Activated B cell treated with CpG ODN at 0.5 μM for 24 hours (primary cell): ENCODE measurements around the gene SEZ6L. TPM values are rescaled to one million over a fixed set of nuclear protein-coding genes. Genes with fewer than 3 reads are reported as not detected.

Experiments used
- ATAC-seq: fragments of 200-7000 bp; cut with Tn5 transposase; one replicate; pipeline ENCODE4 v1.10.0; 2021; ENCODE audit warnings: low read depth, mild to moderate bottlenecking, moderate library complexity
- CTCF ChIA-PET: fragments of 350-600 bp; sonication (Branson Sonifier 250); formaldehyde crosslinking; loops from one replicate; lab custom pipeline; 2021; ENCODE audit warnings: antibody characterized with exemption; lab: Charles Lee
- POLR2A ChIA-PET: fragments of 350-600 bp; sonication (Branson Sonifier 250); formaldehyde crosslinking; loops from one replicate; lab custom pipeline; 2021; ENCODE audit warnings: antibody characterized with exemption; lab: Charles Lee
- DNase-seq: peaks from one replicate; pipeline ENCODE4 v3.0.0; 2022
- H3K27ac Mint-ChIP-seq: one replicate; pipeline ENCODE4 v1.8.0; 2020; ENCODE audit warnings: mixed read lengths
- H3K27me3 Mint-ChIP-seq: one replicate; pipeline ENCODE4 v1.8.0; 2021; ENCODE audit warnings: mixed read lengths
- H3K36me3 Mint-ChIP-seq: one replicate; pipeline ENCODE4 v1.8.0; 2021; ENCODE audit warnings: low read depth, mixed read lengths
- H3K4me1 Mint-ChIP-seq: one replicate; pipeline ENCODE4 v1.8.0; 2021; ENCODE audit warnings: mixed read lengths
- H3K4me3 Mint-ChIP-seq: one replicate; pipeline ENCODE4 v1.8.0; 2020; ENCODE audit warnings: mild to moderate bottlenecking, mixed read lengths
- H3K9me3 Mint-ChIP-seq: one replicate; pipeline ENCODE4 v1.8.0; 2020; ENCODE audit warnings: mixed read lengths
- intact Hi-C: fragments of 100-400 bp; cut with micrococcal nuclease; formaldehyde crosslinking; loops from one replicate; pipeline ENCODE4 v1.15.1; 2024
- total RNA-seq: library from RNA; stranded (reverse); gene quantifications from 2 replicates; pipeline ENCODE4 v1.2.3, GENCODE V29; 2022
- TF ChIP-seq, protein P1 (sequence below): fragments of 200-600 bp; IDR thresholded peaks from one replicate; pipeline ENCODE4 v1.8.0; 2022; ENCODE audit warnings: antibody characterized with exemption, mild to moderate bottlenecking

The SEZ6L gene
- total RNA-seq, 1 donor from 2014 or later = not detected

DNA sequence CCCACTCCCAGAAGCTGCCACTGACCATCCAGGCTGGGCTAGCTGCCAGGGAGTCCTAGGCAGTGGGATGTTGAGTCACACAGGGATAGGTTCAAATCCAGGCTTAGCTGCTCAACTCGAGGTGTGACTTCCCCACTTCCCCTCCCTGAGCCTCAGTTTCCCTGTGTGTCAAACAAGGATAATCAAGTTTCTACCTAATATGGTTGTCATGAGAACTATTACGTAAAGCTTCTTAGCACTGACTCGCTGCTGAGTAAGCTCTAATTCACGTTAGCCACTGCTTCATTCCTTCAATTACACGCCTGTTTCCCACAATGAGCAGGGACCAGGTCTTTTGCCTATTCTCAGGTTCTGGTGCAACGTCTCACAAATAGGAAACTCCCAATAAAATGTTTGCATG, 67.7 kb downstream of the SEZ6L start:
- H3K4me1 Mint-ChIP-seq = no peaks in the 10 kb centered on the region
- no peaks in the 10 kb centered on the region for H3K9me3 Mint-ChIP-seq
- ChIA-PET POLR2A (no interaction called here), CTCF (no interaction called here)
- peaks cover 17% of the 10 kb centered on the region for H3K27me3 Mint-ChIP-seq
- TF ChIP-seq, protein P1, sequence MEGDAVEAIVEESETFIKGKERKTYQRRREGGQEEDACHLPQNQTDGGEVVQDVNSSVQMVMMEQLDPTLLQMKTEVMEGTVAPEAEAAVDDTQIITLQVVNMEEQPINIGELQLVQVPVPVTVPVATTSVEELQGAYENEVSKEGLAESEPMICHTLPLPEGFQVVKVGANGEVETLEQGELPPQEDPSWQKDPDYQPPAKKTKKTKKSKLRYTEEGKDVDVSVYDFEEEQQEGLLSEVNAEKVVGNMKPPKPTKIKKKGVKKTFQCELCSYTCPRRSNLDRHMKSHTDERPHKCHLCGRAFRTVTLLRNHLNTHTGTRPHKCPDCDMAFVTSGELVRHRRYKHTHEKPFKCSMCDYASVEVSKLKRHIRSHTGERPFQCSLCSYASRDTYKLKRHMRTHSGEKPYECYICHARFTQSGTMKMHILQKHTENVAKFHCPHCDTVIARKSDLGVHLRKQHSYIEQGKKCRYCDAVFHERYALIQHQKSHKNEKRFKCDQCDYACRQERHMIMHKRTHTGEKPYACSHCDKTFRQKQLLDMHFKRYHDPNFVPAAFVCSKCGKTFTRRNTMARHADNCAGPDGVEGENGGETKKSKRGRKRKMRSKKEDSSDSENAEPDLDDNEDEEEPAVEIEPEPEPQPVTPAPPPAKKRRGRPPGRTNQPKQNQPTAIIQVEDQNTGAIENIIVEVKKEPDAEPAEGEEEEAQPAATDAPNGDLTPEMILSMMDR = no peak
- H3K36me3 Mint-ChIP-seq = no peaks in the 10 kb centered on the region
- intact Hi-C loops = no loop called here
- DNase-seq (no peak), ATAC-seq (no peak)
- no peak overlapping the region for H3K4me3 Mint-ChIP-seq
- H3K27ac Mint-ChIP-seq = no peak overlapping the region

DNA sequence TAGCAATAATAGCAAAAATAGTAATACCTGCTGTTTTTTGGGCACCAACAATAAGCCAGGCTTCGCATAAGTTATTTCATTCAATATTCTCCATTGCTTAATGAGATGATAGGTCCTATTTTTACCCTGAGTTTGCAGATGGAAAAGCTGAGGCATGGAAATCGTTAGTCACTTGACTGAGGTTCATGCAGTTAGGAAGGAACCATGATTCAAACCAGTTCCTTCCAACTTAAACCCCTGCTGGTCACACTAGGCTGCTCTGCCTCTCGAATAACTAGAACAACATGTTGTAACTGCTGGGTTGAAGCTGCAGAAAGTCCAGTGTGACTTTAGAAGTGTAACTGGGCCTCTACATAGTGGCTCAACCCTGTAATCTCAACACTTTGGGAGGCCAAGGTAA, 69.3 kb downstream of the SEZ6L start:
- ChIA-PET POLR2A (no interaction called here), CTCF (no interaction called here)
- ATAC-seq (no peak), DNase-seq (no peak)
- H3K36me3 Mint-ChIP-seq = no peaks in the 10 kb centered on the region
- no peak overlapping the region for H3K4me3 Mint-ChIP-seq
- peaks cover 24% of the 10 kb centered on the region for H3K27me3 Mint-ChIP-seq
- TF ChIP-seq, protein P1 = no peak
- H3K4me1 Mint-ChIP-seq = no peaks in the 10 kb centered on the region
- intact Hi-C loops = no loop called here
- no peak overlapping the region for H3K27ac Mint-ChIP-seq
- H3K9me3 Mint-ChIP-seq = no peaks in the 10 kb centered on the region

DNA sequence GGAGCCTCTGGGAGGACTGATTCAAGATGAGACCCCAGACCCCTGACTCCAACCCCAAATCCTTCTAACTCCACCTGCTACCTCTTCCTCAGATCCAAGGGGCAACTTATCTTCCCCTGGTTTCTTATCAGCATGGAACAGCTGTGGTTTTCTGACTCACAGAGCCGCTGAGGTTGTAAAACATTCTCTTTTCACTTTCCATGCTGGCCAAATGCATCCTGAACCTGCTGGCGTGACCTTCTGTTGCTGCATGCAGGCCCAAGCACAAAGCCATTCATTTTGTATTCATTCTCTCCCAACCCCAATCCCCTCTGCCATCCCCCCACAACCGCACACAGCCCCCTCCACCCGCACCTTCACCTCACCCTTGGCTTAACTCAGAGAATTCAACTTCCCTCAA, 70.3 kb downstream of the SEZ6L start:
- no peak for ATAC-seq
- H3K27ac Mint-ChIP-seq = no peak overlapping the region
- TF ChIP-seq, protein P1 = no peak
- no peaks in the 10 kb centered on the region for H3K9me3 Mint-ChIP-seq
- no peaks in the 10 kb centered on the region for H3K36me3 Mint-ChIP-seq
- no peak for DNase-seq
- H3K4me3 Mint-ChIP-seq = no peak overlapping the region
- peaks cover 21% of the 10 kb centered on the region for H3K27me3 Mint-ChIP-seq
- H3K4me1 Mint-ChIP-seq = no peaks in the 10 kb centered on the region
- CTCF ChIA-PET = no interaction called here
- POLR2A ChIA-PET = no interaction called here
- intact Hi-C loops = no loop called here

DNA sequence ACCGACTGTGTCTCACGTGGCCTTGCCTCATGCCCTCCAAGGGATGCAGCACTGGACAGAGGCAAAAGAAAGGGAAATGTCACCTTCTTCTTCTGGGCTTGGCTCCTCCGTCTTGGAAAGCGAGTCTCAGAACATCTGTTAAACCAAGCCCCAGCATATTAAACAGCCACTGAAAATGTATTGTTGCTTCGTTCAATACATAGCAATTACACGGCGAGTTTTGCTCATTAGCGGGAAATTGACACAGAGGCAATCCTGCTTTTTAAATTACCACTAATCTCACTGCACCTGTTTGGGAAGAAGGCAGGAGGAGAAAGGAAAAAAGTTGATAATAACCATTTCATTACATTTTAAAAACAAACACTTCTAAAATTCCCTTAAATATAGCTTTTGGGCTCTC, 72.1 kb downstream of the SEZ6L start:
- DNase-seq (no peak), ATAC-seq (no peak)
- intact Hi-C loops = no loop called here
- Mint-ChIP-seq H3K4me1 (no peaks in the 10 kb centered on the region), H3K36me3 (no peaks in the 10 kb centered on the region), H3K4me3 (no peak overlapping the region), H3K27ac (no peak overlapping the region), H3K9me3 (no peaks in the 10 kb centered on the region), H3K27me3 (peaks cover 15% of the 10 kb centered on the region)
- TF ChIP-seq, protein P1 = no peak
- CTCF ChIA-PET = no interaction called here
- POLR2A ChIA-PET = no interaction called here

DNA sequence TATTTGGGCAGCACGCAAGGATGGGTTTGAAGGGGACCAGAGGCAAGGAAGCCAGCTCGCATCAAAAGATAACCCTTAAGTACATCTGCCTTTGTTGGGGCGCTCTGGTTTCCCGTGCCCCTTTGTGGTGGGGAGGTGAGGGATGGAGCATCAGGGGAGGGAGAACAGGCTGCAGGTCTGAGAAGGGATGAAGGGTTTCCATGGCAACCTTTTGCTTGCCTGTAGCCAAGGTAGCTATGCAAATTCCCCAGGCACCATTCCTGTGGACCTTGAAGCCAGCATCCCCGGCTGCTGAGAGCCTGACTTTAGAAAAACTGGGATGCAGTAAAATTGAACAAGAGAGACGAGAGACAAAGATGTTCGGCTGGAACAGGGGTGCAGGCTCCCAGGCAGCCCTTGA, 75.7 kb downstream of the SEZ6L start:
- TF ChIP-seq, protein P1 = no peak
- H3K27me3 Mint-ChIP-seq = peaks cover 16% of the 10 kb centered on the region
- H3K4me1 Mint-ChIP-seq = no peaks in the 10 kb centered on the region
- H3K36me3 Mint-ChIP-seq = no peaks in the 10 kb centered on the region
- H3K27ac Mint-ChIP-seq = no peak overlapping the region
- ATAC-seq (no peak), DNase-seq (no peak)
- peaks cover under 1% of the 10 kb centered on the region for H3K9me3 Mint-ChIP-seq
- CTCF ChIA-PET = no interaction called here
- intact Hi-C loops = no loop called here
- no peak overlapping the region for H3K4me3 Mint-ChIP-seq
- POLR2A ChIA-PET = no interaction called here
